GM21717 (cell line): ENCODE data around the gene UNC119B.

ENCODE experiments used
- ATAC-seq: cut with Tn5 transposase; IDR thresholded peaks from one replicate; pipeline ENCODE4 v1.9.1; 2021; ENCODE audit warnings: mild to moderate bottlenecking, moderate library complexity; ENCODE audit not compliant: unreplicated experiment

UNC119B gene

DNA sequence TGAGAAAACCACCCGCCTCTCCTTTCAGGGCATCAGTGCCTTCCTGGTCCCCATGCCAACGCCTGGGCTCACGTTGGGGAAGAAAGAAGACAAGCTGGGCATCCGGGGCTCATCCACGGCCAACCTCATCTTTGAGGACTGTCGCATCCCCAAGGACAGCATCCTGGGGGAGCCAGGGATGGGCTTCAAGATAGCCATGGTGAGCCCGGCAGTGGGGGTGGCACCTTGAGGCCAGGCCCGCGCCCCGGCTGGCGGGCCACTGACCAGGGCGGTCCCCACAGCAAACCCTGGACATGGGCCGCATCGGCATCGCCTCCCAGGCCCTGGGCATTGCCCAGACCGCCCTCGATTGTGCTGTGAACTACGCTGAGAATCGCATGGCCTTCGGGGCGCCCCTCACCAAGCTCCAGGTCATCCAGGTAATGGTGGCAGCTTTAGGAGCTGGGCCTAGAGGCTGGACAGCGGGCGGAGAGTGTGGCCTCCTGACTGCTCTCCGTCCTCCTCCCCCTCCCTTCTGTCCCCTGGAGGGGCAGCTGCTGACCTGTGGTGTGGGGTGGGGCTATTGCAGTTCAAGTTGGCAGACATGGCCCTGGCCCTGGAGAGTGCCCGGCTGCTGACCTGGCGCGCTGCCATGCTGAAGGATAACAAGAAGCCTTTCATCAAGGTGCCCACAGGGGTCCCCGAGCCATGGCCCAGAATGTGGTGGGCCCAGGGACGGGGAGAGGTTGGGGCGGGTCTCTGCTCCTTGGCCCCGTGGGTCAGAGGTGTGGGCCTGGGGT is 28.2 kb downstream of the UNC119B start:
- ATAC-seq, result no peak

DNA sequence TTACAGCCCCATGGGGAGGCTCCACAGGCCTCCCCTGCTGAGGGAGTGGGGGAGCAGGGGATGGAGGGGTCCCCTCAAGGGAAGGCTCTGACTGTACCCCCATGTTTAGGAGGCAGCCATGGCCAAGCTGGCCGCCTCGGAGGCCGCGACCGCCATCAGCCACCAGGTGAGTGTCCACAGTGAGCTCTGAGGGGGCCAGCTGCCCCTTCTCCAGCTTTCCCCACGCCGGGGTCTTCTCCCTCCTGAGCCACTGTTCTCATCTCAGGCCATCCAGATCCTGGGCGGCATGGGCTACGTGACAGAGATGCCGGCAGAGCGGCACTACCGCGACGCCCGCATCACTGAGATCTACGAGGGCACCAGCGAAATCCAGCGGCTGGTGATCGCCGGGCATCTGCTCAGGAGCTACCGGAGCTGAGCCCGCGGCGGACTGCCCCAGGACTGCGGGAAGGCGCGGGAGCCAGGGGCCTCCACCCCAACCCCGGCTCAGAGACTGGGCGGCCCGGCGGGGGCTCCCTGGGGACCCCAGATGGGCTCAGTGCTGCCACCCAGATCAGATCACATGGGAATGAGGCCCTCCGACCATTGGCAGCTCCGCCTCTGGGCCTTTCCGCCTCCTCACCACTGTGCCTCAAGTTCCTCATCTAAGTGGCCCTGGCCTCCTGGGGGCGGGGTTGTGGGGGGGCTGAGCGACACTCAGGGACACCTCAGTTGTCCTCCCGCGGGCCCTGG is 28.9 kb downstream of the UNC119B start:
- no peak for ATAC-seq

DNA sequence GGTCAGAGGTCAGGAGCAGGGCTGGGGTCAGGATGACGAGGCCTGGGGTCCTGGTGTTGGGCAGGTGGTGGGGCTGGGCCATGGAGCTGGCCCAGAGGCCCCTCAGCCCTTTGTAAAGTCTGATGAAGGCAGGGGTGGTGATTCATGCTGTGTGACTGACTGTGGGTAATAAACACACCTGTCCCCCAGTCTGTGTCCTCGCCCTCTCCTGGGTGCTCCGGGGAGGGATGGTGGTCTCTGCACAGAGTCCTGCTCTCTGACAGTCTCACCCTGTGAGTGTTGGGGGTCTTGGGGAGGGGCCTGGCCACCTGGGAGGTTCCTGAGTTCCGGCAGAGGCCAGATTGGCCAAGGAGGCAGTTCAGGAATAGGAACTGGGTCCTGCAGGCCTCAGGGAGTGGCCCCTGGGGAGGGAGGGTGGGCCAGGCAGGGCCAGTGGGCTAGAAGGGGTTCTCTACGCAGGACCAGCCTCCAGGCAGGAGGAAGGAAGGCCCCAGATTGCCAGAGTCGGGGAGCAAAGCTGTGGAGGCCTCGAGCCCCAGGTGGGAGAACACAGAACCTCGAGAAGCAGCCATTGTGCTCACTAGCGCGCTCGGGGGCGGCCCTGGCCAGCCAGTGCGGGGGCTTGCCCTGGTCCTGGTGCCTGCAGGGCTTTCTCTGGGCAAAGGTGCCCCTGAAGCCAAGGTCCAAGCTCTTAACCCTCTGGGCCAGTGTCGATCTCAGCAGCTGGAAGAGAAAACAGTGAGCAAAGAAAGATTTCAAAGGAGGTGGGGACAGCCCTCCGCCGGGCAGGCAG is 29.8 kb downstream of the UNC119B start:
- no peak for ATAC-seq

DNA sequence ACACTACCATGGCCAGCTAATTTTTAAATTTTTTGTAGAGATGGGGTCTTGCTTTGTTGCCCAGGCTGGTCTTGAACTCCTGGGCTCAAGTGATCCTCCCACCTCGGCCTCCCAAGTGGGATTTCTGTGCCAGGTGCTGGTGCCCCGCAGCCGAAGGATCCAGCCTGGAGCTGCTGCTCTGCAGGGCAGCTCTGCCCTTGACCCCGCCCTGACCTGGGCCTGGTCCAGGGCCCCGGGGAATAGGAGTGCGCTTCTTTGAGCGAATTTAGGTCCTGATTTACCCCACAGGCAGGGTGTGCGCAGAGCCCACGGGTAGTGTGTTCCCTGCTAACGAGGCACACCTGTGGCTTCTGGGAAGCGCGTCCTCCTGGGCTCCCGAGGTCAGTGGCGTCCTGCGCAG is 30.6 kb downstream of the UNC119B start:
- ATAC-seq, result no peak

DNA sequence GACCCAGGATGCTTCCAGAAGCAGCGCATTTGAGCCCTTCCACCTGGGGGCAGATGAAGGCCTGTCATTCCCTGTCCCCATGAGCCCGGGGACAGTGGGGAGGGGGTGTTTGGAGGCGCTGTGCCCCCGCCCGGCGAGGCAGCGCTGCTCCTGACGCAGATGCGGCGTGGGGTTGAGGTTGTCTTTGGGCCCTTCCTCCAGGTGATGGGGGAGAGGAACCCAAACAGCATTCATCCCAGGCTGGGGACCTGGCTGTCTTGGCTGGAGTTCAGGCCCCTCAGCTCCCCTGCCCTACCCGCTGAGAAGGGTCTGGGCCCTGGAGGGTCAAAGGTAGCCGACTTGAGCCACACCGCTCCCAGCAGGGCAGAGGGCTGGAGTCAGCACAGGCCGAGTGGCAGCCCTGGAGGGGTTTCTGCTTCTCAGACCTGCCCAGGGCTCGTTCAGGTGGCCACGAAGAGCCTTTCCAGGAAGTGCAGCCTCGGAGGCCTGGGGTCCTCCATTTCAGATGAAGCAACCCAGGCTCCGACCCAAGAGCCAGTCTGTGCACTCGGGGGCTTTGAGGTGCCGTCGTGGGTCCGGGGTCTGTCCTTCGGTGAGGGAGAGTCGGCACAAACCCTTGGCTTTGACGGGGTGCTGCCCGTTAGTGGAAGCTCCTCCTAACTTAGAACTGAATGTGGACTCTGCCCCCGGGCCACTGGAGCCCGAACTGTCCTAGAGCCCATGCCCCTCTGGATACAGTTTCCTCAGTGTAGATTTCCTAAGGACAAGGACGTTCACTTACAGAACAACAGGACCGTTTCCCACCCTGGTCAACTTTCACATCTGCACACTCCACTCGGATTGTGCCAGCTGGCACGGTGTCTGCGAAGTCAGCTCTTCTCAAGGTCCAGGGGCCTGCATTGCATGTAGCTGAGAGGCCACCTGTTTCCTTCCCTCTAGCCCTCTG is 31.5 kb downstream of the UNC119B start:
- ATAC-seq, result no peak

DNA sequence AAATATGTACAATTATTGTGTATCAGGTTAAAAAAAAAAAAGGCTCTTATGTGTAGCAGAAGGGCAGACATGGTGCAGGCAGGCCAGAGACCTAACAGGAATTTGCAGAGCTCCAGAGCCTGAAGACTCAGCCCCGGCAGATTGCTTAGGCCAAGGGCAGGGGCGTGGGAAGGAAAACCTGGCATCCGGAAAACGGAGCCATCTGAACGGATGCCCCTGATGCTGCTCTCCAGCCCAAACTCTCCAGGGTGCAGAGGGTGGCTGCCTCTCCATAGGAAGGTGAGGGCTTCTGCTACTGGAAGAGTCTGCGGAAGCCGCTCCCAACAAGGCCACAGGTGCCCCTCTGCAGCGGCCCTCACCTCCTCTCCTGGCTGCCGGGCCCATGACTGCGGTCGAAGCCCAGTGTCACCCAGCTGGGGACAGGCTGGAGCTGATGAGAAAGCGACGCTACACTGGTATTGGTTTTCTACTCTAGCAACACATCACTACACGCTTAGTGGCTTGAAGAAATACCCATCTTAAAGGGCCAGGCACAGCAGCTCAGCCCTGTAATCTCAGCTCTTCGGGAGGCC is 34.8 kb downstream of the UNC119B start:
- no peak for ATAC-seq

DNA sequence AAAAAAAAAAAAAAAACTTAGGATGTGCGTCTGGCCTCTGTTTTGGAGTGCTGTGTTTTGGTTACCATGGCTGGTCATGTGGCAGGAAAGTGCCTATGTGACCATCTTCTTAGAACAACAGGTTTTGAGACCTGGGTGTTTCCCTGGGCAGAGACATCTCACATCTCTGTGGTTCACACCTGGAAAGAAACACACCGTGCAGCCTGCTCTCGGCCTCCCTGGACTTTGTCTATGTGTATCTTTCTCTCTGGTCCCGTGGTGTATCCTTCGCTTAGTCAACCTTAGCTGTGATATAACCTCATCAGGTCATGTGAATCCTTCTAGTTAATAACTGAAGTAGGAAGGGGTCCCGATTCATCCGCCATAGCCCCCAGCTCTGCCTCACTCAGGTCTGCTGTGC is 38.0 kb downstream of the UNC119B start:
- no peak for ATAC-seq

DNA sequence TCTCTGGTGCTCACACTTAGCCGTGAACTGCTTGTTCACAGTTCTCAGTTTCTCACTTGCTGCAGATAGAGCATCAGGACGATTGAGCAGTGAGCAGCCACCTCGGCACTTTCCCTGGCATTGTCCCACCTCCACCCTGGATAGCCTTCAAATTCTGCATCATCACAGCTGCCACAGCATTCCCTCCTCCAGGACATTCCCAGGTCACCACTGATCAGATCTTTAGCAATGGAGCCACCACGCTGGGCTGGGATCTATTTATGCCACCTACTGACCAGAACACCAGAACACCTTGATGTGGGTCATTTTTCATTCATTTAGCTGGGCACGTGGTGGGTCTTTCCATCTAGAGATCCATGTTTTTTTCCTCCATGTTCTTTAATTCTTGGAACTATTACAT is 39.0 kb downstream of the UNC119B start:
- no peak for ATAC-seq

DNA sequence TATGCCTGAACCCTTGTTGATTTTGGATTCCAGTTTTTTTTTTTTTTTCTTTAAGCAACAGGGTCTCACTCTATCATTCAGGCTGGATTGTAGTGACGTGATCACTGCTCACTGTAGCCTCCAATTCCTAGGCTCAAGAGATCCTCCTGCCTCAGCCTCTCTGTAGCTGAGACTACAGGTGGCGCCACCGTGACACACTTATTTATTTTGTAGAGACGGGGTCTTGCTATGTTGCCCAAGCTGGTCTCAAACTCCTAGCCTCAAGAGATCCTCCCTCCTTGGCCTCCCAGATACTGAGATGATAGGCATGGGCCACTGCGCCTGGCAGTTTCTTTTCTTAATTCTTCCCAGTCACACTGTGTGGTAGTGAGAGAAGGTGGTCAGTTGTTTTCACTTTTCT is 40.5 kb downstream of the UNC119B start:
- ATAC-seq, result no peak

DNA sequence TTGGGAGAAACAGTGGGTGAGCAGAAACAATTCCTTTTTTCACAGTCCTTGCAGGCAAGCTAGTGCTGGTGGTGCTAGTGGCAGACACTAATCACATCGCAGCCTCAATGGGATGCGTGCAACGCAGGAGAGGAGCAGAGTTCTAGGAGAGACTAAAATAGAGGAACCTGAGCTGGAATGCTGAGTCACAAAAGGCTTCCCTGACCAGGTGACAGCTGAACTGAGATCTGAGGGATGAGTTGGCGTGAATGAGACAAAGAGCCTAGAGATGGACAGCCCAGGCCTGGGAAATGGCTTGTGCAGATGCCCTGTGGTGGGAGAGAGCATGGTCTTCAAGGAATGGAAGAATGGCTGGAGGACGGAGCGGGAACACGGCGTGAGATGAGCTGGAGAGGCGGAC is 41.1 kb downstream of the UNC119B start:
- no peak for ATAC-seq

DNA sequence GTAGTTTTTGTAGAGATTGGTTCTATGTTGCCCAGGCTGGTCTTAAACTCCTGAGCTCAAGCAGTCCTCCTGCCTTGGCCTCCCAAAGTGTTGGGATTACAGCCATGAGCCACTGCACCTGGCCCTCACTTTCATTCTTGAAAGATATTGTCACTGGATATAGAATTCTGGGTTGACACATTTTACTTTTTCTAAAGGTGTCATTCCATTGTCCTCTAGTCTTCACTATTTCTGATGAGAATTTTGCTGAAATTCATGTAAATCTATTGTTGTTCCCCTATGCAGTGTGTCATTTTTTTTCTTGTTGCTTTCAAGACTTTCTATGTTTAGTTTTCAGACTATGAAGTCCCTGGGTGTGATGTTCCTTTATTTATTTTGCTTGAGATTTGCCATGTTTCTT is 44.5 kb downstream of the UNC119B start:
- ATAC-seq, result no peak

DNA sequence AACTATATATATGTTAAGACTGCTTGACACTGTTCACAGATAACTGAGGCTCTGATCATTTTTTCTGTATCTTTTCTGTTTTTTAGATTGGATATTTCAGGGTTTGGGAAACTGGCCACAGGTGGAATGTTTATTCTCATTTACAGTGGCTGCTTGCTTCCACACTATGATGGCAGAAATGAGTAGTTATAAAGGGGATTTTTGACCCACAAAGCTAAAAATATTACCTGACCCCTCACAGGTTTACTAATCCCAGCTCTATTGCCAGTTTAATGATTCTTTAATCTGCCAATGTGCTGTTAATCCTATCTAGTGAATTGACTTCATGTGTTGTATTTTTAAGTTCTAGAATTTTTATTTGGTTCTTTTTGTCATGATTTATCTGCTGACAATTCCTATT is 45.0 kb downstream of the UNC119B start:
- no peak for ATAC-seq

DNA sequence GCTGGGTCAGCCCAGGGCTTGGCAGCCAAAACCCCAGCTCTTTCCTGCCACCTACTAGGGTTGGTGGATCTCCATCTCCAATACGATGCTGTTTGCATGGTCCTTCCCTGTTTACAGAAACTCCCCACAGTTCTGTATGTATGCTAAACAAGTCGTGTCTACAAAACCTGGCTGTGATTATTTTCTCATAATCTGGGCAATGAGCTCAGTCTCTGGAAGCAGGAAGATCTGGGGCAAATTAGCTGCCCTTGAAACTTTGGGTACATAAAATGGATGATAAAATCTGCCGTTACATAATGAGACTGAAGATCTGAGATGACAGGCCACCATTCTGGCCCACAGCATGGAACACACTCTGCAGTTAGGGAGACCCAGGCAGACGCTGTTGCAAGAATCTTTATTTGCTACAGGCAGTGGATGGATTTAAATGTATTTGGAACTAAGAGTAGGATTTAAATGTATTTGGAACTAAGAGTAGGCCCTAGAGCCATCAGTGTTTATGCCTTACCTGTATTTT is 47.0 kb downstream of the UNC119B start:
- ATAC-seq, result no peak

DNA sequence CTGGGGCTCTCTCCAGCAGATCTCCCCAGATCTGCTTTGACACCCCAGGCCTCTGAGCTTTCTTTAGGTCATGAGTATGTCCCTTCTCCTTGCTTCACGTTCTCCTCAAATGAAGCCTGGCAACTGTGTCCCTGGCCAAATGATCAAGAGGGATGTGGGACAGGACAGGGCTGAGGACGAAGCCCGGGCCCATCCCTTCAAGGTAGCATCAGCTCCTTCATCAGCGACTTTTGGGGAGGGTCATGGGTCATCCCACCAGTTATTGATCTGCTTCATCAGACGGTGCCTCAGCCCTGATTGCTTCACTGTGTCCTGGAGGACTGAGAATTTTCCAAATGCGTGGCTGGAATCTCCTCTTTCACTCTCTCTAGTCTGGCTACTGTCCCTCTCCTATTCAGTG is 47.7 kb downstream of the UNC119B start:
- no peak for ATAC-seq

DNA sequence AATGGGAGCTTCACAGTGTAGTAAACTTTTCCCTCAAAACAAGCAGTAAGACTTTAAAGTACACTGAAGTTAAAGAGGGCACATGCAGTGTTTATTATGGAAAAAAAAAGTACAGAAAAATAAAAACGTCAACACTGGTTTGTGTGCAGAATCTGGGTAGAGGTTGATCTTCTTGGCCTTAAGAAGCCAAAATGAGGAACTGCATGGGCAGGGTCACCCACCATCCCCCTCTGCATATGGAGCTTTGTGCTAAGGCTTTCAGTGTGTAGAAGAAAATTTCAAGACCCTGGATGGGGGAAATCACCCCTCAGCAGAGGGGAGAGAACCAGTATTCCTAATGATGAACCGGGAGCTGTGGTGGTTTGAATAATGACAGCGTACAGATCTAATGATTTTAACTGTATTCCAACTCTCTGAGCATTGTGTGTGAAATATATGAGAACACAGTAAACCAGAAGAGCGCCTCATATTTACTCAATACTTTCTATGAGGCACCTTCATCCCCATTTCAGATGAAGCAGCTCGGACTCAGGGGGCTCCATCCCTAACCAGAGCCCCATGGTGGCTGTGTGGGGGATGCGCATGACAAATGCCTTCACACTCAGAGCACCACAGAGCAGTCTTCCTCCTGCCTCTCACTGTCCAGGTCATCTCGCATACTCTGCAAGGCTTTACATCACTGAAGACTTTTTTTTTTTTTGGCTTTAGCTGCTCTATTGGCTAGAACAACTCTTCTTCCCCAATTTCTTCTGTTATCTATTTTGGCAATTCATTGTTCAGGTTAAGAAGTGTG is 48.7 kb downstream of the UNC119B start:
- ATAC-seq, result no peak

DNA sequence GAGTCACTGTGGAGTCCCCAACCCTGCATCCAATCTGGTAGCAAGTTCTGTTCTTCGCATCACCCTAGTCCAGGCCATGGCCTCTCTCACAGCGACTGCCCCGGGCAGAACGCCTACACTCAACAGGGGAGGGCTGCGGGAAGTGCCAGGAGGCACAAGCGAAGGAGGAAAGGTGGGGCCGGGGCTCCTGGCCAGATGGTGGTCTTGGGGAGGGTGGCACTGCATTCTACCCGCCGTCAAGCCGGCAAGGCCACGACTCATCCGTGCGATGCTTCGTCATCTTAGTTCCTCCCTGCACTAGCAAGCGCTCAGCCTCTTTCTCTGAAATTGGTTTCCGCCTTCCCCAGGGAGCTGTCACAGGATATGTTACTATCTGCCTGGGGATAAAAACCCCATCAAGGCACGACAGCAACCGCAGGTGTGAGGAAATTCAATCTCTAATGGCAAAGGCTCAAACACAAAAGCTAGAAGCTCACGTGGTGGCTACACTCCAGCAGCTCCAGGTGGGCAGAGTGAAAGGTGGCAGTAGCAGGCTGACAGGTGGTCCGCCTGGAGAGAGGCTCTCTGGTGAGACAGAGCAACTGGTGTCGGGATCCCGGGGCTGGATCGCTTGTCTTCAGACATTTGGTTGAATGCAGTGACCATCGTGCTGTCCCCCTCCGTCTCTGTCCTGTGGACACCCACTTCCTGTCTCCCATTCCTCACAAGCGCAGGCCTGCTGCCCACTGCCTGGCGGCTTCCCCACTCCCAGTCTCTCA is 49.5 kb downstream of the UNC119B start:
- no peak for ATAC-seq

DNA sequence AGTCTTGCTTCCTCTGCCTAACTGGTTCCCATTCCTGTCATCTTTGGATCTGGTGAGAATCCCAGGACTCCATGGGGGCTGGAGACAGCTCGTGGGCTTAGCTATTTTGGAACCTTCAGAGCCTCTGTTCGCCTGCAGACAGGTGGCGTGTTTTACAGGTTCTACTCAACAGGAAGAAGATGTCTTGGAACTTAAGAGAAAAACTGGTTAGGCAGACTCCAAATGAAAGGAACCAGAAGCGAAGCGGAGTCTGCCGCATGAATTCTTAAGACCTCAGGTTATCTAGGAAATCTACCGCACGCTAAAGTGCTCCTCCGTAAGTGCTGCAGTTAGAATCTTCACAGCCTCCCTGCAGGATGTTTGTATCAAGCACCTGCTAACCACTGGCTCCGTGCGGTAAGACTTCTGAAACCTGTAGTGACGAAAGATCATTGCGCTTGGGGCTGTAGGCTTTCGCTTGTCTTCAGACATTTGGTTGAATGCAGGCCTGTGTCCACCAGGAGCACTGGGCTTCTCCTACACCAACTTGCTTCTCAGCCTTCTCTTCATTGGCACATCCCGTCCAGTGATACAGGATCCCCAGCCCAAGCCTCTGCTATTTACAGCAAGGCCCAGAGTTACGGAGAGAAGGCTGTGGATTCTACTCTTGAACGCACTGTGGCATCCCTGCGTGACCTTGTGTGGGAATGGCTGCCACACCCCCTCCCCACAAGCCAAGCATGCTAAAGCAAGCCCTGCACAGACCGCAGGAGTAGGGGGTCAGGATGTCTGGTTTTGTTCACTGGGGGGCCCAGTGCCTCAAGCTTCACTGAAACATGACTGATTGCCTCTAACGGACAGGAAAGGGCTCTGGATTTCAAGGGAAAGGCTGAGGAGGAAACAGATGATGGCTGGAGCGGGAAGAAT is 50.3 kb downstream of the UNC119B start:
- ATAC-seq, result no peak
